Heart left ventricle (tissue), 16 donors: Measurements from ENCODE around the gene STARD9. TPM values are rescaled to one million over a fixed set of nuclear protein-coding genes. Genes with fewer than 3 reads are reported as not detected.
"Not testable (repeated sequence)": the region's sequence is repeated elsewhere in the genome, so short reads cannot be mapped to it uniquely, and the experiment has no call there.

Experiments used
- ATAC-seq, 4 donors: fragments of 200-7000 bp; cut with Tn5 transposase; one replicate each; pipeline ENCODE4 v1.9.1; 2020 to 2022; ENCODE audit warnings: moderate library complexity in 4 of 4, mild to moderate bottlenecking in 3 of 4, moderate number of reproducible peaks in 1 of 4
- DNase-seq, 5 donors: peaks; one replicate each; pipeline ENCODE4 v3.0.0-alpha.2; 2020
- H3K27ac ChIP-seq, 12 donors: fragments of 200-600 bp; sonication (generic) in 4 of 12; one replicate each; pipeline versions ENCODE4 v1.5.0 to v1.8.0; 2016 to 2022; ENCODE audit warnings: mild to moderate bottlenecking in 2 of 12
- H3K27me3 ChIP-seq, 9 donors: fragments of 200-600 bp; sonication (generic) in 2 of 9; one replicate each; pipeline versions ENCODE4 v1.5.1 to v1.8.0; 2016 to 2022; ENCODE audit warnings: mild to moderate bottlenecking in 3 of 9
- H3K36me3 ChIP-seq, 9 donors: fragments of 200-600 bp; sonication (generic) in 2 of 9; one replicate each; pipeline versions ENCODE4 v1.5.0 to v1.8.0; 2018 to 2022; ENCODE audit warnings: mild to moderate bottlenecking in 2 of 9
- H3K4me1 ChIP-seq, 12 donors: fragments of 200-600 bp; sonication (generic) in 4 of 12; one replicate each; pipeline versions ENCODE4 v1.5.0 to v1.8.0; 2016 to 2022; ENCODE audit warnings: mild to moderate bottlenecking in 3 of 12
- H3K4me3 ChIP-seq, 12 donors: fragments of 200-600 bp; sonication (generic) in 4 of 12; one replicate each; pipeline versions ENCODE4 v1.5.0 to v1.8.0; 2017 to 2022; ENCODE audit warnings: mild to moderate bottlenecking in 9 of 12, moderate library complexity in 4 of 12
- H3K9me3 ChIP-seq, 12 donors: fragments of 200-600 bp; sonication (generic) in 4 of 12; one replicate each; pipeline versions ENCODE4 v1.5.0 to v1.8.0; 2016 to 2022; ENCODE audit warnings: mild to moderate bottlenecking in 1 of 12
- CTCF ChIP-seq, 12 donors: fragments of 200-600 bp; sonication (generic) in 4 of 12; IDR thresholded peaks; one replicate each; pipeline versions ENCODE4 v1.5.0 to v1.8.0; 2018 to 2022; ENCODE audit warnings: antibody characterized with exemption in 12 of 12, mild to moderate bottlenecking in 5 of 12
- POLR2A ChIP-seq, 2 donors: fragments of 450-650 bp; IDR thresholded peaks; one replicate each; pipeline ENCODE4 v1.6.1; 2017; ENCODE audit warnings: antibody characterized with exemption in 2 of 2, mild to moderate bottlenecking in 2 of 2, moderate library complexity in 2 of 2
- WGBS, 4 donors: extraction: QIAGEN DNeasy Blood & Tissue Kit in 2 of 4; methylation state at CpG; one replicate each; pipeline versions ENCODE4 v1.1.5 to v1.1.7; 2013 to 2018; 5-methylcytosine and 5-hydroxymethylcytosine counted together
- intact Hi-C, 10 donors: fragments of 100-400 bp; cut with DNase I; formaldehyde crosslinking; loops; one replicate each; pipeline versions ENCODE4 v1.11.1 to v1.14.2; 2022
- polyA plus RNA-seq, 2 donors: library from polyadenylated mRNA; stranded (reverse); fragments of 200-250 nt; gene quantifications; one replicate each; pipeline ENCODE4 v1.2.3, GENCODE V29; 2013
- total RNA-seq, 9 donors: library from RNA; depleted of rRNA in 2 of 9; stranded (reverse); fragments of >200 nt in 2 of 9; fragmentation: NEBNext Ultra II Directional in 3 of 9; extraction: Animal tissue kit (Norgen Biotek cat#: 25700) in 3 of 9; gene quantifications; one replicate each; pipeline versions ENCODE4 v1.1.0 to v1.2.4, GENCODE V29; 2016 to 2023
- donor health status: ischemic (EF 13 %, LVEDD 7.1; RV severe dilation, severe dysfunction).
- donor health status: healthy with polysubstance abuse.
- donor health status: DM: no; HTN: yes; CAD: no.
- donor health status: DM: no; HTN: no; CAD: no.
- donor health status: ischemic (EF 25% LVEDD 6.9; RV normal size, moderate dysfunction).
- donor health status: ischemic (EF 25% LVEDD 5.7; RV mildly dilated, moderate dysfunction).
- donor health status: healthy.
- donor health status: DM: yes; HTN: yes; CAD: no.
- donor health status: ischemic (EF 35%, LVEDD 5.7; RV mildly dilated, moderate dysfunction).
- donor health status: nonischemic (EF 11% LVEDD 7.7; RV severe dilation, severe dysfunction).
- donor health status: DM: yes; HTN: yes; CAD: no.
- donor health status: PGD.
- donor health status: ischemic (EF 29% LVEDD 5.4; RV normal size, mild dysfunction).
- donor health status: nonischemic (EF 23%, LVEDD 6.1; RV moderate dilation, normal function).

Gene STARD9
- total and polyA plus RNA-seq, 11 donors: 3.7 to 11.1 (median 8.0) TPM

- DNase-seq (peak in 2 of 5 donors; percentile 49 to 50), ATAC-seq (peak; percentile 67 to 89 (median 74))
- TF ChIP-seq CTCF (IDR thresholded peaks at IDR 0.05) (no peak), POLR2A (IDR thresholded peaks at IDR 0.05) (no peak)
- intact Hi-C loops: no loop called here
- Histone ChIP-seq H3K27ac (no peak overlapping the region), H3K27me3 (no peaks in the 10 kb centered on the region), H3K4me3 (no peak overlapping the region), H3K36me3 (peaks cover 0 to 100% (median 88%) of the 10 kb centered on the region in 9 donors), H3K9me3 (no peaks in the 10 kb centered on the region), H3K4me1 (peaks cover 0 to 27% (median 4%) of the 10 kb centered on the region in 12 donors)
- 89 to 94% (median 89%) methylated on average over 7 of the region's 7 CpGs for WGBS, 4 donors
Observed at GRCh38 chr15:42679285-42680141, 104.1 kb downstream of the STARD9 start.

DNA sequence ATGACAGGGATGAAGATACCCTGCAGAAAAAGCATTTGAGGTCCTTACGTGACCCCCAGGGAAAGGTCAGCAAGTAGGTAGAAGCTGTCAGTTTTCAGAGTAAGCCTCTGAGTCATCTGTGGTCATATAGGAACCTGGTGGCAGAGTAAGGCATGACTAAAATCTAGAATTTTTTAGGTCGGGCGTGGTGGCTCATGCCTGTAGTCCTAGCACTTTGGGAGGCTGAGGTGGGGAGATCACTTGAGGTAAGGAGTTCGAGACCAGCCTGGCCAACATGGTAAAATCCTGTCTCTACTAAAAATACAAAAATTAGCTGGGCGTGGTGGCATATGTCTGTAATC, 104.7 kb downstream of the STARD9 start:
- H3K9me3 ChIP-seq, DNase-seq, H3K27me3 ChIP-seq, H3K27ac ChIP-seq, H3K4me3 ChIP-seq, intact Hi-C loops, ATAC-seq: not testable (repeated sequence)
- peaks cover 0 to 100% (median 88%) of the 10 kb centered on the region in 9 donors for H3K36me3 ChIP-seq
- 89 to 96% (median 95%) methylated on average over 5 of the region's 5 CpGs for WGBS, 4 donors
- H3K4me1 ChIP-seq: peaks cover 0 to 27% (median 4%) of the 10 kb centered on the region in 12 donors

DNA sequence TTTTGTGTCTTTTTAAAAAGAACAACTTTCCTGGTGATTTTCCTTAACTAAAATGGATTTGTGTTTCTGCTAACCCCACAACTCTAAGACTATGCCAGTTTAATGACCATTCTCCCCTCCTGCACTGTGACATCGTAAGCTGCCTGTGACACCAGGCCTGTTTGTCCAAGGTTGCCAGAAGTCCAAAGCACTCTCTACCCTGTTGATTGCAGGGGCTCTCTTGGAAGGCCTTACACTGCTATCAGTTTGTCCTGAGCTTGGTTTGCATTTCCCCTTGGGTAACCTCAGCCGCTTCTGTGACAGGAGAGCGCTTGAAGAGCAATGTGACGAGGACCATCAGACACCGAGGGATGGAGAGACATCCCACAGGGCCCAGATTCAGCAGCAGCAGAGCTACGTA, 105.7 kb downstream of the STARD9 start:
- DNase-seq: no peak
- ATAC-seq: peak in 3 of 4 donors; percentile 27 to 62 (median 49)
- Histone ChIP-seq H3K9me3 (no peaks in the 10 kb centered on the region), H3K27me3 (no peaks in the 10 kb centered on the region), H3K27ac (peak overlapping the region in 2 of 12 donors; percentile 12 to 32), H3K4me3 (no peak overlapping the region), H3K4me1 (peaks cover 0 to 27% (median 4%) of the 10 kb centered on the region in 12 donors), H3K36me3 (peaks cover 0 to 100% (median 82%) of the 10 kb centered on the region in 9 donors)
- 37 to 71% (median 56%) methylated on average over 3 to 6 of the region's 6 CpGs for WGBS, 4 donors
- intact Hi-C loops: no loop called here
- TF ChIP-seq CTCF (IDR thresholded peaks at IDR 0.05): no peak
- TF ChIP-seq POLR2A (IDR thresholded peaks at IDR 0.05): no peak

DNA sequence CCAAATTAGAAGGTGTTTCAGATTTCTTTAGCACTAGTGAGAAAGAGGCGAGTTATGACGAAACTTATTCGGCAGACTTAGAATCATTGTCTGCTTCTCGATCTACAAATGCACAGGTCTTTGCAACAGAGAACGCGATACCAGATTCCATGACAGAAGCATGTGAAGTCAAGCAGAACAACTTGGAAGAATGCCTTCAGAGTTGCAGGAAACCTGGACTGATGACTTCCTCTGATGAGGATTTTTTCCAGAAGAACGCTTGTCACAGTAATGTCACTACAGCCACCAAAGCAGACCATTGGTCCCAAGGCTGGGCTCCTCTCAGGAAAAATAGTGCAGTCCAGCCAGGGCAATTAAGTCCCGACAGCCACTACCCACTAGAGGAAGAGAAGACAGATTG, 110.9 kb downstream of the STARD9 start:
- H3K27ac ChIP-seq: no peak overlapping the region
- intact Hi-C loops: no loop called here
- no peaks in the 10 kb centered on the region for H3K4me1 ChIP-seq
- 90 to 96% (median 95%) methylated on average over 8 of the region's 8 CpGs for WGBS, 4 donors
- H3K9me3 ChIP-seq: no peaks in the 10 kb centered on the region
- no peak overlapping the region for H3K4me3 ChIP-seq
- no peaks in the 10 kb centered on the region for H3K27me3 ChIP-seq
- ATAC-seq: no peak
- no peak for TF ChIP-seq CTCF (IDR thresholded peaks at IDR 0.05)
- no peak for TF ChIP-seq POLR2A (IDR thresholded peaks at IDR 0.05)
- H3K36me3 ChIP-seq: peaks cover 0 to 100% (median 85%) of the 10 kb centered on the region in 9 donors
- no peak for DNase-seq
